ENCODE results near the gene CLCA1.

The CLCA1 gene

GRCh38 chr1:86504895-86505563, 36.3 kb downstream of the CLCA1 start:
- no peak for DNase-seq

DNA sequence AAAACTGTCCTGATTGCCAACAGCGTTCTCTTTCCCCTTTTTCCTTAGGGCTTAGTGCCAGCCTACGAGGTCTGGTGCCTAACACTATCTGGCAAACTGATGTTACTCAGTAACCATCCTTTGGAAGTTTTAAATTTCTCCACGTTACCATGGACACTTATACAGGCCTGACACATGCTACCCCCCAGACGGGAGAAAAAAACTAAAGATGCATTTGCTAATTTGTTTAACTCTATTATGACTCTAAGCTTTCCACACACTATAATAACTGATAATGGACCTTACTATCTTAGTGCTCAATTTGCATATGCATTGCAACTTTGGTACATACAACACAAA, 36.8 kb downstream of the CLCA1 start:
- DNase-seq: no peak

GRCh38 chr1:86507935-86508582, 39.3 kb downstream of the CLCA1 start:
- no peak for DNase-seq

DNA sequence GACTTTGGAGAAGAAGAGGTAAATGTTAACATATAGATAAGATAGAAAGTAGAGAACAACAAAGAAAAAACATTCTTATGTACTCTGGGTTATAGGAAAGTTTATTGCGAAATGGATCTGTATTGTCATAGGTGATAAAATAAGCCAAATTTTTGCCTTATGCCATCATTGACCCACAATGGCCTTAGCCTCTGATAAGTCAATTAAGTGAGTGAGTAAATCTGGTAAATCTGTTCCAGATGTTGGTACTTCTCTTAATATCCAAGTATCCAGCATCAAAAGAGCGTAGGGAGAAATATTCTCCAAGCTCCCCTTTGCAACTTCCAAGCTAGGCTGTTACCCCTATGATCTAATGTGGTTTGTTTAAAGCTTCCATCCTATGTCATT, 39.8 kb downstream of the CLCA1 start:
- DNase-seq: no peak

GRCh38 chr1:86515597-86515996, 46.9 kb downstream of the CLCA1 start:
- no peak for DNase-seq

DNA sequence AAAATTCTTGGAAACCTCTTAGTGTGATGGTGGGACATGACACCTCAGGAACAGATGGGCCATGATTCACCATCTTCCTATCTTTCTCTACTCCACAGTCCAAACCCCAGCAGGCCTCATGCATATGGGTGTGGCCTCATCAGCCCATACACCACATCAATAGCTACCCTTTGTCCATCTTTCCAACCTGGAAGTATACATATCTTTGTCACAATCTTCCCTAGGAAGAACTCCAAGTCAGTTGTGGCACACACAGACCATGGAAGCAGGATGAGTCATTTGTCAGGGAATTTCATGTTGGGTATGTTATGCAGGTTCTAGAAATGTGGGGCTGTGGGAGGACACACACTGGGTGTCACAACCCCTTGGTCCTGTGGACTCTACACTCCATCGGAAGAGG, 47.6 kb downstream of the CLCA1 start:
- no peak for DNase-seq

DNA sequence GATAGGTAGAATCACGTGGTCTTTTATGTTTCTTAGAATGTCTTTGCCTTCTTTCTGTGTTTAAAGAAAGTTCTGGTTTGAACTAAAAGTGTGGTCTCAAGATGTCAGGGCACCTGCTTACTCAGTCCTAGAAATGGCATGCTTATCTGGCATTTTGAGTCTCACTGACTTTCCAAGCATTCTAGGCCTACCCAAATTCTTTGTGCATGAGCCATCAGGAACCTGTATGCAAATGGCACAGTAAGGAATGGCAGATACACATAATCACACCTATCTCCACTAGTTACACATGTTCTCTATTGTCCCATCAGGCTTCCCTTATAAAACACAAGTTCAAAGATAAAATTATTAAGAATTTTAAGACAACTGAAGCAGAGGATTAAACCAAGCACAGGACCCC, 48.6 kb downstream of the CLCA1 start:
- no peak for DNase-seq

DNA sequence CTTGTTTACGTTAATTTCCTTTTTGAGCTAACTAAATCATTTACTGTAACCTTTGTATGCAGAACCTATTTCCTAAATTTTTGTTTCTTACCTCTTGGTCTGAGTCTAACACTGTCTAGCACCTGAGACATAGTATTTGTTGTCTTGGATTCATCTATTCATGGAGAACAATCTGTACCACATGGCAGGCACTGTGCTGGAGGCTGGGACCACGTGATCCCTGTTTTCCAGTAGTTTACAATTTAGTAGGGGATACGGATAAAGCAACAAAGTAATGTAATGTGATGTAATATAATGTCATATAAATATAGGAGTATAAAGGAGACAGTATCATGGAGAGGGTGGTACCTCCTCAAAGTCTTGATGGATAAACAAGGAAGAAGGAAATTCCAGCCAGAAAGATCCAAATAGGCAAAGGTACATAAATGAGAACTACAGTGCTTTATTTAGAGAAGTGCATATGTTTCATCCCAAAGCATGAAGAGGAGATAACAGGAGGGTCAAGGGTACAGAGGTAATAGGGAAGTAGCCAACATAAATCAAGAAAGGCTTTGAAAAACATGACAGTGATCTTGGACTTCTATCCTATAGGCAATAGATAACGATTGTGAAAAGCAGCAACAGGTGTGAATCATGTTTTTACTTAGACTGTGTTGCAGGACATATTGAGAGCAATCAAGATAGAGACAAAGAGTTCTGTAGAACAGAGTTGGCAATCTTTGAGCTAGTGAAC, 52.2 kb downstream of the CLCA1 start:
- no peak for DNase-seq

- no peak for DNase-seq
These were observed 52.8 kb downstream of the CLCA1 start for GRCh38 chr1:86521522-86521891.

- DNase-seq: no peak
These were observed 53.5 kb downstream of the CLCA1 start for GRCh38 chr1:86522240-86522639.

GRCh38 chr1:86523670-86524354, 55.1 kb downstream of the CLCA1 start:
- DNase-seq: no peak

DNA sequence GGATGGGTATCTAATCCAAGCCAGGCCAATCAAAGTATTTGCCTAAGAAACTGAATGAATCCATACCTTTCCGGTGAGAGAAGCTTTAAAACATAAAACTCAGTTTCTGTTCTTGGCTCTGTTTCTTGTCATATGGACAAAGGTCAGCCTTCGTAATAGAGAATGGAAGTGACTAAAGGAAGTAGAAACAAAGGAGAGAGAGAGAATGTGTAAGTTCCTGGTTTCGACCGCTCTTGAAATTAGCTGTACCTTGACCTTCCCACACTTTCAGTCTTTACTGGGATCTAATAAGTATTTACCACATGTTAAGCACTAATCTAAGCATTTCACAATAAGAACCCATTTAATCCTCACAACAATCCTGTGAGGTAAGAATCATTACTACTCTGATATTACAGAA, 58.6 kb downstream of the CLCA1 start:
- no peak for DNase-seq

GRCh38 chr1:86530211-86530845, 61.6 kb downstream of the CLCA1 start:
- DNase-seq: no peak

- no peak for DNase-seq
These were observed 69.4 kb downstream of the CLCA1 start for GRCh38 chr1:86537928-86538695.

DNA sequence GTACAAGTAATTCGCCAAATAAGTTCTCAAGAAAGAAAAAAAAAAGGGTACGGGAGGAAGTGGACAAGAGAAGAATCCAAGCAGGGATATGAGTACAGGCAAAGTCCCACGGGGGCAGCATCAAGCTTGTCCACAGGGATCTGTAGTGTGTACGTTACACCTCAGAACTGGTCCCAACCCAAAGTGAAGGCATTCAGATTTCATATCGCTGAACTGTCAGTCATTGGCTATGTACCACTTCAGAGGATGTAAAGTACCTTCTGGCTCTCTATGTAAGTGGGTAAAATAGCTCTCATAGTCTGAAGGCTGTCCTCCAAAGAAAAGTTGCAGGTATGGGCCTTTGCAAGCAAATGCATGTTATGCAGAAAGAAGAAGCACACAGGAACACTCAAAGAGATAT, 70.0 kb downstream of the CLCA1 start:
- DNase-seq: no peak

GRCh38 chr1:86541859-86542258, 73.1 kb downstream of the CLCA1 start:
- no peak for DNase-seq

DNA sequence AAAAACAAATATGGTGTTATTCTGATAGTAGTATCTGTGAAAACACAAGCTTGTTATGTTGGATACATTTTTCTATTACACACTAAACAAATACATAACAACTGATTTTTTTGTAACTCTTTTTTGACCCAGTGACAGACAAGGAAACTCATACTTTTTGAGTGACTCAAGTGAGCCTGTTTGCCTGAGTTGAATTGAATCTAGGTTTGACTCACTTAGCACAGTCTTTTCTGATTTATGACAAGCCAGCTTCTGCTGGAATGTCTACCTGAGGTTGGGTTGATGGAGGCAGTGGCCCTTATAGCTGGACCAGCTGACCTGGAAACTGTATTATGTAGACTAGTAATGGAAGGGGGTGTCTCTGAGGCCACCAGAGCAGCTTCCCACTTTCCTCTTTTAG, 73.9 kb downstream of the CLCA1 start:
- no peak for DNase-seq

- no peak for DNase-seq
These were observed 78.1 kb downstream of the CLCA1 start, which contains the start of gene CLCA4 for GRCh38 chr1:86546787-86547221. TSS of gene CLCA4 (plus strand) at chr1:86547078. CDS start at chr1:86547120, 42 bp downstream.

DNA sequence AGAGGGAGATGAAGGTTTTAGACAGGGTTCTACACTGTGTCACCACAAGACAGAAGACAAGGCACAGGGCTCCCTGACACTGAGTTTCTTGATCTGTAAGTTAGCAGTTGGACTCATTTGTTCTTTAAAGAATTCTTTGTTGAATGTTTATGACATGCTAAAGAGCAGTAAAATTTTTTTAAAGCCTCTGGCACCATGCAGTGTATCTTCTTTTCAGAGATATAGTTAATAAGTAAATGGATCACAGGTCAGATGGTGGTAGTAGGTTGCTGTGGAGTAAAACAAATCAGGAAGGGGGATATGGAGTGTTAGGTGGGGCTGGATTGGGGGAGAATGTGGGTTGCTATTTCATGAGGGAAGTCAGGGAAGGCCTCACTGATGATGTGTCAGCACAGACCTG, 80.1 kb downstream of the CLCA1 start:
- no peak for DNase-seq

Measured in NCI-H524 treated with DMSO at 0.1 percent for 48 hours (cell line).